GM21367 (cell line): ENCODE results near the gene WASF3.

Source experiments
- ATAC-seq: cut with Tn5 transposase; IDR thresholded peaks from one replicate; pipeline ENCODE4 v1.9.1; 2021; ENCODE audit not compliant: unreplicated experiment

The WASF3 gene

DNA sequence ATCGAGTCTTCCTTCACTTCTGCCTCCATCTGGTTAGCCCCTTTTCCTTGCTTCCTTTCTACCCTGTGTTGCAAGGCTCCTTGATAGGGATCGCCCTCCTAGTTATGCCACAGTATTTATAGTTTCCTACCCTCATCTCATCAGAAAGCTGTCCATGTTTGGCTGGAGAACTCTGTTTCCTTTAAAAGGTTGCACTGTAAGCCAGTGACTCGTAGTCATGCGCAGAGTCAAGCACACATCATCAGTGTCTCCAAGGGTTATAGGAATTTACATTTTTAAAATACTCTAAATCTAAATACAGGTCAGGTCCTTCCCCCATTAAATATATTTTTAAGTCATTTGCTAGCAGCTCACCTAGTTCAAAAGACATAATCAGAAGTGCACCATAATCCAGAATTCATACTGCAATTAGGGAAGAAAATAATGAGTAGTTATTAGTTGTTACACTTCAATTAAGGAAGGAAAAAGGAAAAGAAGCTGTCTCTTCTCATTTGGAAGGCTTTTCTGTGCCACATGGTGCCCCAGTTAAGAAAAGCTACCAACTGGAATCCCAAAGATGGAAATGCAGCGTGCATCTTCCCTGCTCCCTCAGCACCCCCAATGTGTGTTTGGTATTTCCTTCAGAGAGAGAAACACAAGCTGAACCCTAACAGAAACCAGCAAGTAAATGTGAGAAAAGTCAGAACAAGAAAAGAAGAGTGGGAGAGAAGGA is 122.1 kb downstream of the WASF3 start:
- no peak for ATAC-seq

DNA sequence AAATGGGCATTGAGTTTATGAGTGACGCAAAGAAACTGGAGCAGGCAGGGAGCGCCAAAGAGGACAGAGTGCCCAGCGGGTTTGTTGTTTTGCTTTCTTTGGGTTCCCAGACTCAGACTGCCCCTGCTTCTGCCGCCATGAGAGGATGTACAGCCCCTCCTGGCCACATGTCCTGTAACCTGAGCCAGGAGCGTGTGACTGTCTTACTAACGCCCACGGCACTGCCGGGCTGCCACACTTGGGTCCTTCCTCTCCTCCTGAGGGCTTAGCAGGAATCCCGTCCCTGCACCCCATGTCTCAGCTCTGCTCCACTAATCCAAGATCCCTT is 122.6 kb downstream of the WASF3 start:
- ATAC-seq = no peak

GRCh38 chr13:26680572-26680971 is 123.1 kb downstream of the WASF3 start:
- no peak for ATAC-seq

DNA sequence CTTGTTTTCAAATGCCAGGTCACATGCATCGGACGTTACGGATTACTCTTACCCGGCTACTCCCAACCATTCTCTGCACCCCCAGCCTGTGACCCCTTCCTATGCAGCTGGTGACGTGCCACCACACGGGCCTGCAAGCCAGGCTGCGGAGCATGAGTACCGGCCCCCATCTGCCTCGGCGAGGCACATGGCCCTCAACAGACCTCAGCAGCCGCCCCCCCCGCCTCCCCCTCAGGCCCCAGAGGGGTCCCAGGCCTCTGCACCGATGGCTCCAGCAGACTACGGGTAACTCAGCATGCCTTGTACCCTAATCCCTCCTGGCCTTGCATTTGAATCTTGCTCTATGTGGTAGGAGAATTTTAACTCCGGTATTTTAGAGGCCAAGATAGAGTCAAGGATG is 123.6 kb downstream of the WASF3 start:
- ATAC-seq = no peak

- ATAC-seq = no peak
Observed at GRCh38 chr13:26682606-26683005, 125.1 kb downstream of the WASF3 start.

GRCh38 chr13:26685606-26686005 is 128.1 kb downstream of the WASF3 start:
- ATAC-seq = no peak

GRCh38 chr13:26686285-26686684 is 128.8 kb downstream of the WASF3 start:
- no peak for ATAC-seq

DNA sequence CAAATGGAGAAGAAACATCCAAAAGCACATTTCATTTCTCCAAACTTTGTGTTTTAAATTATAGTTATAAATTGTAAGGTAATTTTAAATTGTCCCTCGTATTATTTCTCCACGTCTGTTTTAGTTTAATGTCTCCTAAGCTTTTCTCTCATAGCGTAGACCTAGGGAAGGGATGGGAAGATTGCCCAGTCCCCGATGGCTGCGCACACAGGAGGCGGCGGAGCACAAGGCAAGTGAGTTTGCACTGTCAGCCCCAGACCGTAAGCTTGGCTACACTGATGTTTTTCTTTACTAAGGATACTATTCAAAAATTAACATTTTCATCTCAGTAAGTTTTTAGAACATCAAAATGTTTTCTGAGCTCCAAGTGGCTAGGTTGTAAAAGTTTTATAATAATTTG is 130.8 kb downstream of the WASF3 start:
- no peak for ATAC-seq

DNA sequence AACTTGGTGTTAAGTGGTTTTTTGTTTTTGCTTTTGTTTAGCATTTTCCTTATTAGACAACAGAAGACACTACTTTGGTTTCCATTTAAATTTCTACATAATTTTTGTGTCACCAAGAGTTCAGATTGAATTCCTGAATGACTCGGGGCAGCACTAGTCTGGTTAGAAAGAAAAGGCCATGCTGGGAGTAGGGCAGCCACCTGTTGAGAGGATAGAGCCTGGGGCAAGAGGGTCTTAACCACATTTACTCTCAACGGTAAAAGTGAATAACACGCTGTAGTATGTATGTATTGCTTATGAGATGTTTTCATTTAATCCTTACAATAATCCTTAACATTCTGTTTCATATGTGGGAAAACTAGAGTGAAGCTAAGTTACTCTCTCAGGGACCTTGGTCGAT is 131.5 kb downstream of the WASF3 start:
- no peak for ATAC-seq

DNA sequence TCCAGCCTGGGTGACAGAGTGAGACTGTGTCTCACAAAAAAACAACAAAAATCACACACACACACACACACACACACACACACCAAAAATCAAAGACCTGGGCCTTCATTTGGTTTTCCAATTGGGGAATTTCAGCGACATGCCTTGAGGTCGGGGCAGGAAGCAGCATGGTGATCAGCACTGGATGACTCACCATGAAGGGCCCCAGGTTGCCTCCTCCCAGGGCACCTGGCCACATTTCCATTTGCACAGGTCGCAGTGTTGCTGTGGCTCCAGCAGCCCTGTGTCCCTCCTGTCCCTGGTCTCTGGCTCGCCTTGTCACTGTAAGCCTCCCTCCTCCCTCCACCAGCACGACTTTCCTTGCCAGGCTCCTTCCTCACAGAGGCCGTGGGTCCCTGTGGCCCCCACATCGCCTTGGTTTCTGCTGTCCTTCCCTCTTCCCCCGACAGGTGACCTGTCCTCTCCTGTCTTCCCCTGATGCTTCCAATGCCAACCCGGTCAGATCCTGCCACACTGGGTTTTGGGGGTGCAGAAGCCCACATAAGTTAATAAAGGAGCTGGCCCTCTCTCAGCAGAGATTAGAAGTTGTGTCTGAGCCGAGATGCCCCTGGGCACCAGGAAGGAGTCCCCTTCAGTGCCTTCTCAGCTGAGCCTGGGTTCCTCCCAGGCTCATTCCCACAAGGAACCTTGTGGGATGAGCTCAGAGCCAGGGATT is 136.4 kb downstream of the WASF3 start:
- ATAC-seq = no peak

DNA sequence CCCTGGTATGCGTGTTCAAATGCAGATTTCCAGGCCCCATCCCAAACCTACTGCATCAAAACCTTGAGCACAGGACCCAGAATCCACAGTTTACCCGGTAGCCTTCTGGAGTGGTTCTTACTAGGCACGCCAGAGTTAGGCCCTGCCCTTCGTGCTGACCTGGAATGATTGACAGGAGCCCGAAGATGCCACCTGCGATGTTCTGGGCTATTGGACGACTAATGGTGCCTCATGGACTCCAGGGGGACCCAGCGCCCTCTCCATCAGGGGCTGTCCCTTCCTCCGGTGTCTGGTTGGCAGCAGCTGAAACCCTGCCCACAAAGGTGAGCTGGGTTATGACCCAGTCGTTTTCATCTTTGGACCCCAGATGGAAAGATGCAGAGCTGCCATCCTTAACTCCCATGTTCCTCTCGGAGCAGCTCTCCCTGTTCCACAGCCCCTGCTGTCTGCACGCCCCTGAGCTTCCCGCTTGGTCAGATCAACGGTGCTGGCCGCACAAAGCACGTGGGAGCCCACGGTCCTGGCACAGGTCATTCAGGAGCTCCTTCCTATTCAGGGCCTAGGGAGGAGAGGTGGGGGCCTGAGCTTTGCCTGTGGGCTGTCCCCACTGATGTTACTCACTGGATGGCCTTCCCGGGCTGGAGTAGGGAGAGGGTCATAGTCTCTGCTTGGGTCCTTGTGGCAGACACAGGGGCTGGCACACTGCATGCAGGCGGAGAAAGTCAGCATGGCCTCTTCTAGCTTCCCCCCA is 137.3 kb downstream of the WASF3 start:
- ATAC-seq = no peak

DNA sequence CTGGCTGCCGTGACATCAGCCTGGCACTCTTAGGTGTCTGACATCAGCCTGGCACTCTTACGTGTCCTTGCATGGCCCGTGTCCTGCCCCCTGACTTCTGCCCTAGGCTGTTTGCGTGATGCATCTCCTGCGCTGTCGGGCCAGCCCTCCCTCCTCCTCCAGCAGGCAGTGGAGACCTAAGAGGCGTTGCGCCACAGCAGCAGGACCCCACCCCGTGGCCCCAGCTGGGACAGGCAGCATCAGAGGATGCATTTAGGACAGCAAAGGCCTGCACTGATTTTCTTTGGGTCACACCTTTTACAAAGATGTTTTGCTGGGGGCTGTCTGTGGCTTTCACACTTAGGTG is 137.8 kb downstream of the WASF3 start:
- ATAC-seq = no peak

GRCh38 chr13:26695891-26696311 is 138.4 kb downstream of the WASF3 start:
- ATAC-seq = no peak

DNA sequence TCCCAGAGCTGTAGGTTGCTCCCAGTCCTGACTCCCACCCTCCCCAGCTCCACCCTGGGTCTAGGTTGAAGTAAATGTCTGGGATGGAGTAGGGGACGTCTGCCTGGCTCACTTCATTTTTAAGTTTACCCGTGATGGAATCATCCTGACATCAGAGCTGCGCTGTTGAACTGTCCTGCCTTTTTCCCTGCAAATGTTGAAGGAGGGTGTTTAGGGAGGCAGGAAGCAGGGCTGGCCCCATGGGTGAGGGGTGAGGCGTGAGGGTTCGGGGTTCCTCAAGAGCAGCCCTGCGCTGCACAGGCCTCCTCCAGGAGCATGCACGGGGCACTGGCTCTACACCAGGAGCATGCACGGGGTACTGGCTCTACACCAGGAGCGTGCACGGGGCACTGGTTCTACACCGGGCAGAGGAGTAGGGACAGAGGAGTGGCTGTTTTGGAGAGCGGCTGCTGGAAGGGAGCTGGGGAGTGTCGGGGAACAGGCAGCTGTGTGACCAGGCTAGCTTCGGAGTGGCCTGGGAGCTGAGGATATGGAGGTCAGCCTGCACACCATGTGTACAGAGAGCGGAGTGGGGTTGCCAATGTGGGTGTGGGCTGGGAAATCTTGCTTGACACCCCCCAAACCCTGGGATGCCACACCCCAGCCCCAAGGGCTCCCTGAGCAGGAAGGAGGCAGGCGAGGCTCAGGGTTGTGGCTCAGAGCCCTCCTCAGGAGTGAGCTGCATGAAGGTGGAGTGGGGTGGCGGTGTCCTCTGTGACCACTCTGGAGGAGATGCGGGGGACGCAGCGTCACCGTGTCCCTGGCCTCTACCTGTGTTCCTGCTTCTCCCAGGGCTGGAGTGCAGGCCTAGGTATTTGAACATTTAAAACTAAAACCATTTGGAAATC is 139.8 kb downstream of the WASF3 start:
- no peak for ATAC-seq

GRCh38 chr13:26698392-26699196 is 141.1 kb downstream of the WASF3 start:
- ATAC-seq = no peak

DNA sequence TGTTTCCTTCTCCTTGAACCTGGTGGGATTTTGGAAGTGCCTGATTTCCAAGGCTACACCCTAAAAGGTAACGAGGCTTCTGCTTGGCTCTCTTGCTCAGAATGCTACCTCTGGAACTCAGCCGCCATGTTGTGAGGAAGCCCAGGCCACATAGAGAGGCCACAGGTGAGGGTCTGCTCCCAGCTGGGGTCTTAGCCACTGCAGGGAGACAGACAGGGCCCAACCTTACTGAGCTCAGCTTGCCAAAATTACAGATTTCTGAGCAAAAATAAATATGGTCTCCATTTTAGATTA is 141.7 kb downstream of the WASF3 start:
- ATAC-seq = no peak

DNA sequence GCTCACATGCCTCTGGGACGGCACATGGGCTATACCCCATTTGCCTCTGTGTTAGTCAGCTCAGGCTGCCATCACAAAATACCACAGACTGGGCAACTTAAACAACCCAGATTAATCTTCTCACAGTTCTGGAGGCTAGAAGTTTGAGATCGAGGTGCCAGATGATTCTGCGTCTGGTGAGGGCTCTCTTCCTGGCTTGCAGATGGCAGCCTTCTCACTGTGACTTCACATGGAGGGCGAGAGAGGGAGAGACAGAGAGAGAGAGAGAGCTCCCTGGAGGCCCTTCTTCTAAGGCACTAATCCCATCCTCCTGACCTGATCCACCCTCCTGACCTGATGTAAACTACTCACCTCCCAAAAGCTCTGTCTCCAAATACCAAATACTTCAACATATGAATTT is 148.1 kb downstream of the WASF3 start:
- no peak for ATAC-seq

DNA sequence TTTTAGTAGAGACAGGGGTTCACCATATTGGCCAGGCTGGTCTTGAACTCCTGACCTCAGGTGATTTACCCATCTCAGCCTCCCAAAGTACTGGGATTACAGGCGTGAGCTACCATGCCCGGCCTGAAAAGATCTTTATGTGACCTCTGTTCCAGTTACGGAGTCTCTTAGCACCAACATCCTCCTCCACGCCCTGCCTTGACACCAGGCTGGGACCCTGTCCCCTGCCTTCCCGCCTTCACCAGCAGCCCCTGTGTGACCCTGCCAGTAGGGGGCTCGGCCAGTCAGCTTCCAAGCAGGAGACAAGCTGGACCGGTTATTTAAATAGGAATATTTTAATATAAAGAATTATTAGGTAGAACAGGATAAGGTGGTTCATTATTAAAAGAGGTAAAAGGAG is 148.9 kb downstream of the WASF3 start:
- no peak for ATAC-seq

DNA sequence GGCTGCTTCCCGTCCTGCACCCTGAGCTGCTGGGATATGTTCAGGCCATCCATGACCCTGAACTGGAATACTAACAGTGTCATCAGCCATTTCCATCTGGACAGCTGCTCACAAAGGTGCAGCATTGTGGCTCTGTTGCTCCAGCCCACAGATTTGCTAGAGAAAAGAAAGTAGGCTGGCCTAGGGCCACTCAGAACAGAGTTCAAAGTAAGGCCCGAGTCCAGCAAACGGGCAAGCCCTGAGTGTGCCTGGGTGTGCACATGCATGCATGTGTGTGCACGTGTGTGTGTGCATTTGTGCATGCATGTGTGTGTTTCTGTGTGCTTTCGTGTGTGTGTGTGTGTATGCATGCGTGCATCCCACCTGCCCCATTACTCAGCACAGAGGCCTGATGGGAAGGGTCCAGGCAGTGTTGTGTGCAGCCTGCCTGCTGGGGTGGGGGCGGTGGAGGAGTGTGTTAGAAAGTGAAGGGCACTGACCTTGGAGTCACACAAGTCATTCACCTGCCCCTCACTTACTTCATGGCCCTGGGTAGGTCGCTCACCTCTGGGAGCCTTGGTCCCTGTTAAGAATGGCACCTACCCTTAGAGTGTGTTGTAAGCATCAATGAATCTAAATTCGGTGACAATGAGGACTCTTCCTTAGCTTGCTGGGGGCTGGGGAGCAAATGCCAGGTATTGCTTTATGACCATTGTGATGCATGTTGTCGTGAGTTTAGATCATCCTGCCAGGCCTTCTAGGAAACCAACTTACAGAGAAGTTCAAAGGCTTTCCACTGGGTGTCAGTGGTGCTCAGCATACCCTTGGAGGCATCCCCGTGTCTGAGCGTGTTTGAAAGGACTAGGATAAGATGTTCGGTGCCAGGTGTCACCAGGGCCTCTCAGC is 149.9 kb downstream of the WASF3 start:
- ATAC-seq = no peak

DNA sequence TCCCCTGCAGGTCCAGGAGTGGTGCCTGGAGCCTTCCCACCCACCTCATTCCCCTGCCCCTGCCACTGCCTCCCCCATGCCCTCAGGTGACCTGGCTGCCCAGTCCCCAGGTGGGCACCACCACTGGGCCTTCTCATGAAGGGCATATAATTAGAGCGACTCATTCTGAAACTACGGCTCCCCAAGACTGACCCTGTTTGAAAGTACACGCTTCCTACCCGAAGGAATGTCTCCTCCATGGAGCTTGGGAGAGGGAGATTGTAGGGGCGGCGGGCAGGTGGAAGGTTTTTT is 150.5 kb downstream of the WASF3 start:
- no peak for ATAC-seq
